K562 (cell line): ENCODE measurements around the gene ICE2. TPM values are rescaled to one million over a fixed set of nuclear protein-coding genes. Genes with fewer than 3 reads are reported as not detected.

Experiments
- ATAC-seq: fragments of 200-7000 bp; cut with Tn5 transposase; 3 replicates; pipeline ENCODE4 v1.9.1; 2020; ENCODE audit warnings: moderate library complexity
- BruUV-seq: library from RNA; stranded (reverse); fragments of 400-500 nt; replicated peaks from 2 replicates; lab custom pipeline; 2021; lab: Mats Ljungman, UMichigan
- CTCF ChIA-PET: fragments of 300-600 bp; formaldehyde crosslinking; extraction: SDS; loops from one replicate; lab custom pipeline; 2021; ENCODE audit warnings: low intra/inter-chr PET ratio; lab: Yijun Ruan, JAX
- POLR2A ChIA-PET: fragments of 300-600, 350-650 bp; sonication (Branson Sonifier 250); formaldehyde crosslinking; extraction: SDS; loops from one replicate; lab custom pipeline; 2021; ENCODE audit warnings: antibody characterized with exemption, inconsistent platforms; lab: Yijun Ruan, JAX
- DNase-seq, 4 experiments: peaks; one replicate each; pipeline versions ENCODE4 v3.0.0 to v3.0.0-alpha.2; 2011 to 2018; ENCODE audit warnings: low spot score in 3 of 4, mixed read lengths in 3 of 4; ENCODE audit errors: extremely low read depth in 1 of 4
- FAIRE-seq: peaks from 2 replicates; lab custom pipeline; 2011; peaks lifted over from hg19 to GRCh38; lab: Jason Lieb, UNC
- H2AFZ ChIP-seq: 2 replicates; pipeline ENCODE4 v1.6.0; 2011; ENCODE audit warnings: low read depth, low read length, control low read depth, inconsistent platforms
- H3K27ac ChIP-seq: fragments of 200-600 bp; 3 replicates; pipeline ENCODE4 v1.8.0; 2011; ENCODE audit warnings: low read depth, mild to moderate bottlenecking, control low read depth, inconsistent platforms, low read length, moderate library complexity, mixed read lengths; ENCODE audit errors: extremely low read depth
- H3K27me3 ChIP-seq, 2 experiments: fragments of 300-600 bp in 1 of 2; 2 replicates in 1 of 2; 3 replicates in 1 of 2; pipeline versions ENCODE4 v1.6.0 to v1.8.0; 2011; ENCODE audit warnings: inconsistent platforms in 2 of 2, low read length in 2 of 2, mild to moderate bottlenecking in 1 of 2, mixed read lengths in 1 of 2, moderate library complexity in 1 of 2; ENCODE audit not compliant: control insufficient read depth in 2 of 2, insufficient read depth in 2 of 2
- H3K36me3 ChIP-seq: fragments of 300-600 bp; 3 replicates; pipeline ENCODE4 v1.8.0; 2011; ENCODE audit warnings: mild to moderate bottlenecking, low read length, inconsistent platforms; ENCODE audit not compliant: control insufficient read depth, insufficient read depth
- H3K4me1 ChIP-seq, 2 experiments: fragments of 200-600 bp in 1 of 2; replicated peaks in 1 of 2; 2 replicates in 1 of 2; 3 replicates in 1 of 2; pipeline versions ENCODE4 v1.5.1 to v1.8.0; 2011; ENCODE audit warnings: inconsistent platforms in 2 of 2, low read length in 2 of 2, mild to moderate bottlenecking in 1 of 2, mixed read lengths in 1 of 2, moderate library complexity in 1 of 2; ENCODE audit not compliant: control insufficient read depth in 2 of 2, insufficient read depth in 2 of 2
- H3K4me2 ChIP-seq: 2 replicates; pipeline ENCODE4 v1.6.1; 2011; ENCODE audit warnings: low read length, control low read depth, inconsistent platforms, mixed read lengths; ENCODE audit not compliant: insufficient read depth
- H3K4me3 ChIP-seq: fragments of 200-600 bp; sonication (generic), shearing (Covaris generic); 2 replicates; pipeline ENCODE4 v1.5.1; 2016; ENCODE audit warnings: control low read depth, inconsistent platforms
- H3K79me2 ChIP-seq: fragments of 200-600 bp; 3 replicates; pipeline ENCODE4 v1.8.0; 2011; ENCODE audit warnings: low read length, inconsistent platforms; ENCODE audit not compliant: control insufficient read depth, insufficient read depth
- H3K9ac ChIP-seq, 2 experiments: 2 replicates each; pipeline versions ENCODE4 v1.6.0 to v1.6.1; 2011; ENCODE audit warnings: low read depth in 2 of 2, low read length in 2 of 2, control low read depth in 1 of 2, inconsistent platforms in 1 of 2, mild to moderate bottlenecking in 1 of 2, mixed read lengths in 1 of 2; ENCODE audit not compliant: insufficient read depth in 1 of 2
- H3K9me1 ChIP-seq: one replicate; pipeline ENCODE4 v1.6.0; 2011; ENCODE audit warnings: inconsistent platforms, mild to moderate bottlenecking, low read length, moderate library complexity; ENCODE audit not compliant: control insufficient read depth, insufficient read depth
- H3K9me3 ChIP-seq: replicated peaks from 2 replicates; pipeline ENCODE4 v1.5.1; 2011; ENCODE audit warnings: low read depth, low read length, inconsistent platforms; ENCODE audit not compliant: control insufficient read depth, insufficient read depth
- H4K20me1 ChIP-seq: replicated peaks from 2 replicates; pipeline ENCODE4 v1.6.1; 2011; ENCODE audit warnings: low read length, inconsistent platforms, mixed read lengths; ENCODE audit not compliant: control insufficient read depth, insufficient read depth
- ELF1 ChIP-seq: fragments of 200-800 bp; sonication (Bioruptor generic); IDR thresholded peaks from 2 replicates; pipeline ENCODE4 v1.6.1; 2016; ENCODE audit warnings: missing genetic modification characterization, missing compliant biosample characterization
- ETS2 ChIP-seq: IDR thresholded peaks from 2 replicates; pipeline ENCODE4 v1.6.1; 2016; ENCODE audit warnings: borderline replicate concordance, missing genetic modification characterization, mild to moderate bottlenecking, moderate library complexity, missing compliant biosample characterization; ENCODE audit not compliant: poor library complexity, severe bottlenecking
- ETV5 ChIP-seq: sonication (generic); formaldehyde crosslinking; IDR thresholded peaks from 2 replicates; pipeline ENCODE4 v1.4.0; 2020; ENCODE audit warnings: low read depth, mild to moderate bottlenecking, missing genetic modification reagents
- HDAC3 ChIP-seq: fragments of 450-650 bp; IDR thresholded peaks from 2 replicates; pipeline ENCODE4 v1.6.1; 2018; ENCODE audit warnings: borderline replicate concordance, mild to moderate bottlenecking, moderate library complexity; ENCODE audit not compliant: partially characterized antibody
- HOMEZ ChIP-seq: fragments of 250-450 bp; sonication (Bioruptor Pico); IDR thresholded peaks from 2 replicates; pipeline ENCODE4 v1.4.0; 2020; ENCODE audit warnings: mild to moderate bottlenecking, moderate library complexity
- KDM4B ChIP-seq, 2 experiments: fragments of 450-650 bp in 1 of 2; sonication (generic) in 1 of 2; IDR thresholded peaks; 2 replicates each; pipeline ENCODE4 v1.6.1; 2016 to 2017; ENCODE audit warnings: borderline replicate concordance in 2 of 2, antibody characterized with exemption in 1 of 2, low read depth in 1 of 2, mild to moderate bottlenecking in 1 of 2
- LCOR ChIP-seq: sonication (generic); formaldehyde crosslinking; IDR thresholded peaks from 2 replicates; pipeline ENCODE4 v1.8.0; 2022; ENCODE audit warnings: mild to moderate bottlenecking, missing genetic modification reagents
- MEF2D ChIP-seq: conservative IDR thresholded peaks from 2 replicates; pipeline ENCODE4 v1.6.1; 2016; ENCODE audit warnings: low read depth, missing genetic modification characterization, missing compliant biosample characterization
- NFXL1 ChIP-seq: fragments of 450-650 bp; formaldehyde crosslinking; IDR thresholded peaks from 2 replicates; pipeline ENCODE4 v1.4.0; 2021; ENCODE audit warnings: mild to moderate bottlenecking
- REST ChIP-seq, 2 experiments: fragments of 450-650 bp; formaldehyde crosslinking in 1 of 2; IDR thresholded peaks; 2 replicates each; pipeline versions ENCODE4 v1.4.0 to v1.6.1; 2014 to 2020; ENCODE audit warnings: mild to moderate bottlenecking in 2 of 2, borderline replicate concordance in 1 of 2, low read depth in 1 of 2
- U2AF2 ChIP-seq: fragments of 200-400 bp; formaldehyde crosslinking; optimal IDR thresholded peaks from 2 replicates; pipeline ENCODE3; 2017; ENCODE audit warnings: low read depth, mild to moderate bottlenecking, low read length
- ZNF717 ChIP-seq: fragments of 250-450 bp; sonication (Bioruptor Pico); IDR thresholded peaks from 2 replicates; pipeline ENCODE4 v1.5.0; 2021
- WGBS: fragments of 100-300 bp; shearing (Covaris generic); methylation state at CpG from one replicate; pipeline ENCODE4 v1.1.6; 2016; ENCODE audit warnings: low coverage, mixed read lengths; ENCODE audit not compliant: insufficient coverage; ENCODE audit errors: missing lambda C conversion rate; 5-methylcytosine and 5-hydroxymethylcytosine counted together
- in situ Hi-C: fragments of 300-500 bp; cut with MboI; formaldehyde crosslinking; loops from 4 replicates; pipeline ENCODE4 v1.15.0; 2018; ENCODE audit warnings: inconsistent platforms, mixed read lengths
- intact Hi-C: fragments of 100-400 bp; cut with micrococcal nuclease; formaldehyde crosslinking; loops from 2 replicates; pipeline ENCODE4 v1.14.2; 2022
- polyA plus RNA-seq, 8 experiments: library from polyadenylated mRNA; depleted of rRNA in 4 of 8; stranded (reverse) in 5 of 8; unstranded in 3 of 8; fragments of >200 nt; fragmentation: Nextera tagmentation in 2 of 8; fragmentation: Illumina TruSeq in 1 of 8; extraction: Ambion mirVana in 2 of 8; extraction: Trizol in 1 of 8; gene quantifications; 2 replicates each; pipeline versions ENCODE4 v1.2.1 to v1.2.3, GENCODE V29; 2011 to 2014; ENCODE audit warnings: inconsistent platforms in 1 of 8, missing spikeins in 1 of 8
- total RNA-seq, 7 experiments: library from RNA; depleted of rRNA in 6 of 7; stranded (reverse); fragments of >200 nt in 6 of 7; fragmentation: Illumina TruSeq in 2 of 7; extraction: Trizol in 2 of 7; gene quantifications; 2 replicates each; pipeline versions ENCODE4 v1.2.1 to v1.2.3, GENCODE V29; 2011 to 2021; ENCODE audit warnings: low replicate concordance in 1 of 7

The ICE2 gene
- total and polyA plus RNA-seq, 9 of the 15 experiments (the other 6 are each of a cell fraction or from before 2014, with no cell fraction given) = 21.8 to 87.9 (median 58.1) TPM

GRCh38 chr15:60520825-60521368, 42.0 kb upstream of the ICE2 start:
- CTCF ChIA-PET = interaction anchor here (0.6 to 2.4 kb wide), 8 partner anchors 13 to 830 kb away, joined by 3 to 33 read pairs (median 4); no protein-coding TSS in a partner anchor
- peak; percentile 93 for FAIRE-seq
- in situ Hi-C loops = loop anchor here (10.0 kb wide), 1 partner anchor 826 kb away; no protein-coding TSS in a partner anchor
- no peaks in the 10 kb centered on the region; the same call in 1 of the 2 replicates for H4K20me1 ChIP-seq
- BruUV-seq = no TSS peak
- no peak overlapping the region for H3K4me2 ChIP-seq
- H3K27ac ChIP-seq = no peak overlapping the region
- DNase-seq = peak; percentile 52 to 80 (median 54)
- ATAC-seq = peak; percentile 91
- H3K79me2 ChIP-seq = no peaks in the 10 kb centered on the region
- H3K27me3 ChIP-seq = peaks cover 2 to 6% of the 10 kb centered on the region in 2 experiments; a peak in 3 of 5 replicates
- no peaks in the 10 kb centered on the region for H3K36me3 ChIP-seq
- H3K4me1 ChIP-seq = no peaks in the 10 kb centered on the region
- no peak overlapping the region for H3K9ac ChIP-seq
- H3K4me3 ChIP-seq = no peak overlapping the region
- intact Hi-C loops = loop anchor here (1.0 to 5.0 kb wide), 3 partner anchors 162 to 192 kb away; no protein-coding TSS in a partner anchor
- 13% methylated on average over 7 of the region's 8 CpGs for WGBS
- POLR2A ChIA-PET = interaction anchor here (0.5 to 2.2 kb wide), 7 partner anchors 20 to 424 kb away, joined by 3 to 7 read pairs (median 3); no protein-coding TSS in a partner anchor
- H2AFZ ChIP-seq = no peak overlapping the region
- no peaks in the 10 kb centered on the region for H3K9me1 ChIP-seq
- H3K9me3 ChIP-seq = no peaks in the 10 kb centered on the region; the same call in 1 of the 2 replicates
- TF ChIP-seq NFXL1 (CRISPR knock-in tag) = no peak
- TF ChIP-seq U2AF2 = no peak
- no peak for TF ChIP-seq HDAC3
- no peak for TF ChIP-seq KDM4B (IDR thresholded peaks at IDR 0.05; ENCODE audit: borderline replicate concordance in 2 of 2, low read depth in 1 of 2)
- TF ChIP-seq ETV5 (CRISPR knock-in tag) = no peak
- no peak for TF ChIP-seq ETS2 (tag)
- TF ChIP-seq ELF1 = no peak
- TF ChIP-seq MEF2D = no peak
- TF ChIP-seq REST (IDR thresholded peaks at IDR 0.05; ENCODE audit: borderline replicate concordance) = peak; percentile 72
- TF ChIP-seq REST (CRISPR knock-in tag; IDR thresholded peaks at IDR 0.05; ENCODE audit: low read depth) = no peak
- TF ChIP-seq HOMEZ (CRISPR knock-in tag) = no peak
- no peak for TF ChIP-seq LCOR
- no peak for TF ChIP-seq ZNF717 (CRISPR knock-in tag)
